ENCODE measurements around the gene CEP41.
"Not testable (repeated sequence)": the region's sequence is repeated elsewhere in the genome, so short reads cannot be mapped to it uniquely, and the experiment has no call there.

Gene CEP41

DNA sequence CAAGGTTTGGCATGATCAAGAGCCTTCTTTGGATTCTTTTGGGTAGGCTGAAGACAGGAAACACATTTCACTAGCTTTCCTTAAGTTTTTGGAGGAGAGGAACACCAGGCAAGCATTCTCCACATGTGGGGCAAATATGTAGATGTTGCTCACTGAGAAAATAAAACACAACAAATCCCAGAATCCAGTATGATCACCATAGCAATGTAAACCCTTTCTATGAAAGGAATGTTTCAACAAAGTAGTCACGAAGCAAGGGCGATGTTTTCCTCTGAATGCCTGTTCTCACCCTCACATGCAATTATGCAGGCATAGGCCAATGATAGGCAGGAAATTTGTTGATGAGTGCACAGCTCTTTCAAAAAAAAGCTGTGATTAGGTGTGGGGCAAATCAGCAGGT lies 20.5 kb upstream of the CEP41 start:
- DNase-seq (ENCODE audit: low read depth in 2 of 2) = peak; percentile 9 to 17

DNA sequence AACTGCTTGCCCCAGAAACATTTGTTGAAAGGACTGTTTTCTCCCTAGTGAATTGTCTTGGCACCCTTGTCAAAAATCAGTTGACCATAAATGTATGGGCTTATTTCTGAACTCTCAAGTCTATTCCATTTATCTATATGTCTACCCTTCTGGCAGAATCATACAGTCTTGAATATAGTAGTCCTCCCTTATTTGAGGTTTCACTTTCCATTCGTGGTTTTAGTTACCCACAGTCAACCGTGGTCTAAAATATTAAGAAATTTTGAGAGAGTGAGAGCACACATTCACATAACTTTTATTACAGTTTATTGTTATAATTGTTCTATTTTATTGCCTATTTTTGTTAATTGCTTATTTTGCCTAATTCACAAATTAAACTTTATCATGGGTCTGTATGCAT lies 17.4 kb upstream of the CEP41 start:
- DNase-seq (ENCODE audit: low read depth in 2 of 2) = no peak

DNA sequence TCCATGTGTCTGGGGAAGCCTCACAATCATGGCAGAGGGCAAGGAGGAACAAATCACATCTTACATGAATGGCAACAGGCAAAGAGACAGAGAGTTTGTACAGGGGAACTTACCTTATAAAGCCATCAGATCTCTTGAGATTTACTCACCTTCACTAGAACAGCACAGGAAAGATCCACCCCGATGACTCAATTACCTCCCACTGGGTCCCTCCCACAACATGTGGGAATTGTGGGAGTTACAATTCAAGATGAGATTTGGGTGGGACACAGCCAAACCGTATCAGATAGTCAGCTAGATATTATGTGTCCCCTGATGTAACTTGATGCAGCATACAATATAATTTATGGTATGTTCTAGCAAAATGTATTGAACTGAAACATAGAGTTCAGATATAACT lies 14.1 kb upstream of the CEP41 start:
- DNase-seq (ENCODE audit: low read depth in 2 of 2) = no peak

DNA sequence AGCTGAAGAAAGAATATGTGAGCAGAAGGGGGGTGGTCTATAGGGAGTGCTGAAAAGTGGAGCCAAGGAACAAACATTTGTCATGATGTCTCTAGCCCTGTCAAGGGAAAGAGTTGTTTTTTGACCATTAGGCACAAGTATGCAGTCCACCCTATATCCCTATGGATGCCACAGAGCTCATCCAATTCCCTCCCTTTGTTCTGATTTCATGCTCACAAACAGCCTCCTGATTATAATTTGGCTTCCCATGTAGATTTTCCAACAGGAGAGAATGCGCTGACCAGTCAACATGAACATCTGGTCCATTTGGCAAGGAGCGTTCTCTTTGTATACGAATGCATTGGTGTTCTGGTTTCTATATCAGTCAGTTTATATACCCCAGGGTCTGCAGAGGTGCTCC lies 12.1 kb upstream of the CEP41 start:
- DNase-seq (ENCODE audit: low read depth in 2 of 2) = no peak

DNA sequence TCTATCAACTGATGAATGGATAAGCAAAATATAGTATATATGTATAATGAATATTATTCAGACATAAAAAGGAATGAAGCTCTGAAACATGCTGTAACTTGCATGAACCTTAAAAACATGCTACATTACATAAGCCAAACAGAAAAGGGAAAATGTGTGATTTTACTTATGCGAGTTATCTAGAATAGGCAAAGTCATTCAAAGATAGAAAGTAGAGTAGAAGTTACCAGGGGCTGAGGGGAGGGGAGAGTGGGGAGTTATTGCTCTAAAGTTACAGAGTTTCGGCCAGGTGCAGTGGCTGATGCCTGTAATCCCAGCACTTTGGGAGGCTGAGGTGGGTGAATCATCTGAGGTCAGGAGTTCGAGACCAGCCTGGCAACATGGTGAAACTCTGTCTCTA lies 10.5 kb upstream of the CEP41 start:
- DNase-seq (ENCODE audit: low read depth in 2 of 2) = not testable (repeated sequence)

DNA sequence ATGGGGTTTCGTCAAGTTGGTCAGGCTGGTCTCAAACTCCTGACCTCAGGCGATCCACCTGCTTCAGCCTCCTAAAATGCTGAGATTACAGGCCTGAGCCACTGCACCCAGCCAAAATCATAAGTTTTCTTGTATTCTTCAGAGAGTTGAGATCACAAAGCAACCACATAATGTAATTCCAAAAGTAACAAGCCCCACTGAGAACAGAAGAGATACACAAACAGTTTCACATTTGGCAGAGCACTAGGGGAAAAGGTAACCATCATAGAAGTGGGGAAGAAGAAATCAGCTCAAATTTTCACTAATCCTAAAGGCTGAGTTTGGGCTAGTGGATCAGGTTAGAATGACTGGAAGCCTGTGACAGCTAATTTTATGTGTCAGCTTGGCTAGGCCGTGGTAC lies 5.4 kb upstream of the CEP41 start:
- DNase-seq (ENCODE audit: low read depth in 2 of 2) = no peak

DNA sequence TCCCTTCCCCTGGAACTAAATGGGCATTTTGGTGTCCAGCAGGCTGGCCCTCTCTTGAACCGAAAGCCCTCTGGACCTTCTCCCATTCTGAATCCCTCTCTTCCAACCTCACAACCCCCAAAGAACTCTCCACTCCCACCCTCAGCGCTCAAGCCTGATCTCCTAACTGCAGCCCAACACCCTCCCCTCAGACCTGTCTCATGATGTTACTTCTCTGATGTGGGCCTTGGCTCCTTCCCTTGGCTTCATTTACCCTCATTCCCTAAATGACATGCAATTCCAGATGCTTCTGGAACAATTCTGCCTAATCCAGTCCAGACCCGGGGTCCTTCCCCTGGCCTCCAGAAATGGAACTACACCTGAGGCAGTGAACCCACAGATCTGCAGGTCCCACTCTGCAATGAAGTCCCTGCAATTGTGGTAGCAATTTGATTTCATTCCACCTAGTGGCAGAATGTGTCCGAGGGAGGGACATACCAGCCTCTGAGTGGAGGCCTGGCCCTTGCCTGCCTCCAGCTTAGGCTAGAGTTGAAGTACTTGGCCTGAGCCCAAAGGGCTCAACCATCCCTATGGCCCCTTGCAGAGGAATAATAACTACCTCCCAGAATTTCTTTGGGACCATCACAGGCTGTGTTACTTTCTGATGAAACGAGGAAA lies 4.1 kb upstream of the CEP41 start:
- no peak for DNase-seq (ENCODE audit: low read depth in 2 of 2)

DNA sequence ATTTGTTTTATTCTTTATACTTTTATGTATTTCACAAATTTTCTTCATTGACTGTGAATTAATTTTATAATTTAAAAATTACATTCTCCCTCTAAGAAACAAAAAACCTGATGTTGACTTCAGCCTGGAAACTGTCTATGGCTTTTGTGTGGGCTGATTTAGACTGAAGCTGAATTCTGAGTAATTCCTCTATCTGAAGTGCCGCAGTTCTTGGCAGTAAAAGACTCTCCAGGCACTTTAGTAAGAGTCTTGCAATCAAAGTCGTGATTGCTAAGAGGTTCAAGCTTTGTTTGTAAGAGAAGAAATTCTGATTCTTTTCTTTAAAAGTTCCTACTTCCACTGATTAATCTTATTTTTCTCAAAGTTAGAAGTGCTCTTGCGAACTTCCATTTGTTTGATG lies 3.4 kb upstream of the CEP41 start:
- DNase-seq (ENCODE audit: low read depth in 2 of 2) = peak in 1 of 2 experiments; percentile 20

DNA sequence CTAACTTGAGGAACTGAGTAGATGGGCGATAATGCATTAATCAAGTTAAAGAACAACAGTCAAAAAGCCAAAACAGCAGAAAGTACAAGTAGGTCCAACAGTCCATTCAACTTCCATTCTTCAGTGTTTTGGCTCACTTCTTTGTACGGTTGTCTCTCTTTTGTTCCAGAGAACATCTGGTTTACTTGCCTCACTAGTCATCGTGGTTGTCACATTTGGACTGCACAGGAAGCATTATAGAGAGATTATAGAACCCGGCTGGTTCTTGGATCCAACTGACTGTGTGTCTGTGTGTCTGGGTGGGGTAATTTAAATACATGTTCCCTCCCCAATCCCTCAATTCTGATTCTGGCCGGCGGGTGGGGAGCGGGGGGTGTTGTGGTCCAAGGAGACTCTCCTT lies 1.8 kb upstream of the CEP41 start:
- DNase-seq (ENCODE audit: low read depth in 2 of 2) = no peak

DNA sequence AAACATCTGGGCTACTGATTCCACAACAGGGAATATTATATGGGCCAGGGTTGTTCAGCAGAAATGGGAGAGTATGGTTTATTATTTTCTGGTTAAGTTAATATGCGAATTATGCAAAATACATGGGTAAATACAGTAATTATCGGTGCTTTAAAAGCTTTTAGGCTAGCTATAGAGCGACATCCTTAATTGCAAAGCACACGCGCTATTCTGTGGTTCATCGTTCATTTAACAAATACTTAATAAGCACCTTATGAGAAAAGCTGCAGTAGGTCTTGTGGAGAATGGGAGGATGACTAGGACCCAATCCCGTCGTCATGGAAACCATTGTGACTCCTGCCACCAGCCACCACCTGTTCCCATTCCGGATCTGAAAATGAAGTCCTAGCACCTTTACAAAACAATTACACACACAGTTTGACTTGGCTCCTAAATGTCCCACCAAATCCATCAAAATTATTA lies 623 bp upstream of the CEP41 start:
- no peak for DNase-seq (ENCODE audit: low read depth in 2 of 2)

DNA sequence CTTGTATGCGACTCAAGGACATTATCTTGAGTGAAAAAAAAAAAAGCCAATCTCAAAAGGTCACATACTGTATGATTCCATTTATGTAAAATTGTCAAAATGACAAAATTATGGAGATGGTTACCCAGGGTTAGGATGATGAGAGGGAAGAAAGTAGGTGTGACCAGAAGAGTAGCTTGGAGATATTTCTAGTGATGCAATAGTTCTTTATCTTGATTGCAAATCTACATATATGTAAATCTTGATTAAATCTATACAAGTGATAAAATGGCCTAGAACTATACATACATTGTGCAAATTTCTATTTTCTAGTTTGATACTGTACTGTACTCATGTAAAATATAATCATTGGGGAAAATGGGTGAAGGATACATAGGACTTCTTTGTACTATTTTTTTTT lies 4.6 kb downstream of the CEP41 start:
- no peak for DNase-seq (ENCODE audit: low read depth in 2 of 2)

DNA sequence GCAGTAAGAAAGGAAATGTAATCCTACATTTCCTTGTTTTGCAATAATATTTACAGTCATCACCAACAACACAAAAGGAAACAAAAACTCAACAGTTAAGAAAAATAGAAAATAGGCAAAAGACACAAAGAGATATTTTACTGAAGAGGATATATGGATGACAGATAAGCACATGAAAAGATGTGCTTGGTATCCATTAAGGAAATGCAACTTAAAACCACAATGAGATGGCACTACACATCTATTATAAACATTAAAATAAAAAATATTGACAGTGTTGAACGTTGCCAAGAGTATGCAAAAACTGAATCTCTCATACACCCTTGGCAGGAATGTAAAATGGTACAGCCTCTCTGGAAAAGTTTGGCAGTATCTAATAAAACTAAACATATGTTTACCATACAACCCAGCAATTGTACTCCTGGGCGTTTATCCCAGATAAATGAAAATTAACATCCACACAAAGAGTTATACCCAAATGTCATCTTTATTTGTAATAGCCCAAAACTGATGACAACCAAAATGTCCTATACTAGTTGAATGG lies 5.4 kb downstream of the CEP41 start:
- no peak for DNase-seq (ENCODE audit: low read depth in 2 of 2)

DNA sequence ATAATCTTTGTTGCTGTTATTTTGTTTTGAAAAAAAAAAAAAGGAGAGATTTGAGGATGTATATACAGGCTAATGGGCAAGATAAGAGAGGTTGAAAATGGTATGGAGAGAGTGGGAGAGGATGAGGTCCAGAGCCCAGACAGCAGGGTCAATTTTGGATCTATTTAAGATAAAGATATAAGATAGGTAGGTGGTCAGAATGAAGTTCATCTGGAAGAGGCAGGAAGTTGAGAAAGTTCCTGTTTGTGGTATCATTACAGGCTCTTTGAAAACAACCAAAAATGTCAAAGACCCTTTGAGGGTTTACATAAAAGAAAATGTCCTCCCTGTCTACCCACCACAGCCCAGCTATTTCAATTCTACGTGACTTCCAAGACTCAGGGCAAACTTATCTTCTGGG lies 7.5 kb downstream of the CEP41 start:
- no peak for DNase-seq (ENCODE audit: low read depth in 2 of 2)

DNA sequence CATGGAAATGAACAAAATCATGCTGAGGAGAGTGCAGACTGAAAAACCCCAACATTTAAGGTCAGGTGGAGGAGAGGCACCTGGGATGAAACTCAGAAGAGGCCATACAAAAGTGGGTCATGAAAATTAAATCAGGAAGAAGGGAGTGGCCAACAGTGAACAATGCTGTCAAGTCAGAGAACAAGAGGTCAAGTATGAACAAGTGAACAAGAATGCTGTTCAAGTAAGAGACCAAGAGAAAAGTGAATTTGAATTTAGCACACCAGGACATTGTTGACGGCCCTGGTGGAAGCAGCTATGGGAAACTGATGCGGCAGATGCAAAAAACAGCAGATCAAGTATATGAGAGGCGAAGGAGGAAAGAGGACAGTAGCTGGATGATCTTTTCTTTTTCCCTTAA lies 7.9 kb downstream of the CEP41 start:
- DNase-seq (ENCODE audit: low read depth in 2 of 2) = no peak

DNA sequence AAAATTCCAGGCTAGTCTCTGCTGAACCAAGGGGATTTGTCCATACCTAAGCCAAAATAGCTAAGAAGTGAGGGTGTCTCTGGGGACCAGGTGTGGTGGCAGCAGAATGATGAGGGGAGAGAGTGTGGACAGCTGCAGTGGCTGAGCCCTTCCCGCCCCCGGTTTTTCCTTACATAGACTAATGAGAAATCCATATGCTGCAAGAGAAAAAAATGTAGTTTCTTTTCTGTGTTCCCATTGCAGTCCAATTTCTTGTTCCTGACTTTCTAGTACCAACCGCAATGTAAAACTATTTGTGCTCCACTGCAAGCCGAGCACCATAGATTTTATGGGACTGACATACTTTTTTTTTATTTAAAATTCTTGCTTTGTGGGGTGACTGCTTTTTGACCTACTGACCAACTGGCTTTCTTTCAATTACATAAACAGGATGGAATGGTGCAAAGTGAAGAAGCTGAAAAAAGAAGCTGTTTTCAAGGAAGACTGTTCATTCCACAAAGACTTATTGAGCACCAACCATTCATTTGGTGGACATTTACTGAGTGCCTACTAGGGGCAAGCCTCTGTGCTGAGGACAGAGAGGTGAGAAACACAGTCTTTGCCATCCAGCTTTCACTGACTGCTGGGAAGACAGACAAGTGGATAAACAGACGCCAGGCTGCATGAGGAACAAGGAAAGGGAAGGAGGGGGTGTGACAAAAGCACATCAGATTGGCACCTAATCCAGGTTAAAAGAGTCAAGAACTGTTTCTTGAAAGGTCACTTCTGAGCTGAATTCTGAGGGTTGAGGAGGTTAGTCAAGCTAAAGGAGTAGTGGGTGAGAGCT lies 9.8 kb downstream of the CEP41 start:
- peak; percentile 91 to 94 for DNase-seq (ENCODE audit: low read depth in 2 of 2)

DNA sequence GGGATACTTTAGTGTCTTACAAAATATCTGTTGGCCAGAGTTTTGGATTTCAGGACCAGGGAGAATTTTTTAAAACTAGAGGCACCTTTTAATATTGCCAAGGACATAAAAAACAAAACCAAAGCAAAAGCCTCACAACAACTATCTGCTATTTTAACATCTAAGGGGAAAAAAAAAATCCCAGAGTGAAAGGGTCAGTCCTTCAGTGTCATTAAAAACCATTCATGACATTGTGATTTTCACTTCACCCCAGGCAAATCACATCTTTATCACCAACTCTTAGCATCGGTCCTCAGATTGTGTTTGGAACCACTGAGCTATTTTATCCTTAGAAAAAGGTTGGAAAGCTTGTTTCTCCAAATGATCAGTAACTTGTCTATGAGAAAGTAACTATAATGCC lies 10.7 kb downstream of the CEP41 start:
- no peak for DNase-seq (ENCODE audit: low read depth in 2 of 2)

DNA sequence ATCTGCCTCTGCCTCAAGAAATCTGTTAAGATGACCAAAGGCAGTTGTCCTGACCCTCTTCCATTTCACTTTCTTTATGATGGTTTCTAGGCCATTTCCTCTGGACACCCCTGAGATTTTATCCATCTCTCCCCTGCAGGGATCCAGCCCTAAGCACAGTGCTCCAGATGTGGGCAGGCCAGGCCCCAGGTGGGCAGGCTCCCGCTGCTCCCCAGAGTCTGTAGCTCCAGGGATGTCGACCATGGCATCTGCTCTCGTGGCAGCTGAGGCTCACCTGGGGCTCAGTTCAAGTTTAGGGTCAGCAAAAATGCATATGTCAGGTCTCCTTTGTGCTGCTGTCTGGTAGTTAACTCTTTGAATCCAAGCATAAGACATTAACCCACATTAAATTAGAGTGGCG lies 11.8 kb downstream of the CEP41 start:
- no peak for DNase-seq (ENCODE audit: low read depth in 2 of 2)

DNA sequence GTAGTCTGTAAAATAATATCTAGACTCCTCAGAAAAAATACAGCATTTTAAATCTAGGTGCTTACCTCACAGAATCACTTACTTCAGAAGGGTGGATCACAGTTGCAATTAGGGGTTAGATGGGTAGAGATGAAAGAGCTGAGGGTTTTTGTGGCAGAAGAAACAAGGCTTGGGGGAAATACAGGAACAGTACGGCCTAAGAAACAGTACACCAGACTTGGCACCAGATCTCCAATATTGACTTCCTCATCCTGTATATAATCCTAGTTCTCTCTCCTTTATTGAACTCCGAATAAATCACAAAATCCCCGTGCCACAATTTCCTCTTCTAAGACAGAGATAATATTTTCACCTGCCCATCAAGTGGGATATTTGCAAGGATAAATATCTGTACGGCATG lies 14.3 kb downstream of the CEP41 start:
- no peak for DNase-seq (ENCODE audit: low read depth in 2 of 2)

DNA sequence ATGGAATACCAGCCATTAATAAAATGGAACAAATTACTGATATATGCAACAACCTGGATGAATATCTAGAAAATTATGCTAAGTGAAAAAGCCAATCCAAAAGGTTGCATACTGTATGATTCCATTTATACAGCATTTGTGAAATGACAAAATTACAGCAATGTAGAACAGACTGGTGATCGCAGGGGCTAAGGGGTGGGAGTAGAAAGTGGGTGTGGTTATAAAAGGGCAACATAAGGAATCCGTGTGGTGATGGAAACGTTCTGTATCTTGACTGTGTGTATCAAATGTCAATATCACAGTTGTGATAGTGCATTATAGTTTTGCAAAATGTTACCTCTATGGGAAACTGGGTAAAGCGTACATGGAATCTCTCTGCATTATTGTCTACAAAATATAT lies 15.0 kb downstream of the CEP41 start:
- DNase-seq (ENCODE audit: low read depth in 2 of 2) = no peak

DNA sequence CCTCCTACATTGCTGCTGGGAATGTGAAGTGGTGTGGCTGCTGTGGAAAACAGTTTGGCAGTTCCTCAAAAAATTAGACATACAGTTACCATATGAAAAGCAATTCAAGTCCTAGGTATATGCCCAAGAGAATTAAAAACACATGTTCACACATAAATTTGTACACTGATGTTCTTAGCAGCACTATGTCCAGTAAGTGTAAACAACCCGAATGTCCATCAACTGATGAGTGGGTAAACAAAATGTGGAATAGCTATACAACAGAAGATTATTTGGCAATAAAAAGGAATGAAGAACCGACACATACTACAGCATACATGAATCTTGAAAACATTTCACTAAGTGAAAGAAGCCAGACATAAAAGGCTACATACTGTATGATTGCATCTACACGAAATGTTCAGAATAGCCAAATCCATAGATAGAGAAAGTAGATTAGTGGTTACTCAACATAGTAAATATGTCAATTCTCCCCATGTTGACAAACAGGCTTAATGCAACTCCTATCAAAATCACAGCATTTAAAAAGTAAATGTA lies 17.2 kb downstream of the CEP41 start:
- no peak for DNase-seq (ENCODE audit: low read depth in 2 of 2)

DNA sequence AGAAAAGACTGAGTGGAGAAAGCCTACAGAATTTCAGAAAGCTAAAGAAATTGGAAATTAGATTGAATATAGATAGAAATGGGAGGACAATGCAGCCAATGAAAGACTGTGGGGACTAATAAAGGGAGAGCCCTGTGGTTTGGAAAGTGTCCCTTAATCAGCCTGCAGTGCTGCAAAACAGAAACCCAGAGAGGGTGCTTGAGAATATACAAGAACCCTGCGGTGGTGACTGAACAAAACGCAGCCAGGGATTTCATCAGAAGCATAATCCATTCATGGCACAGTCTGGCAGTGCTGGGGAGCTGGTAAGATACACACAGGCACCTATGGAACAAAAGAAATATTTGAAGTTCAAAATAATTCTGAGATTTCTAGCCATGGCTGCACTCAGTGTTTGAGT lies 19.1 kb downstream of the CEP41 start:
- DNase-seq (ENCODE audit: low read depth in 2 of 2) = no peak

DNA sequence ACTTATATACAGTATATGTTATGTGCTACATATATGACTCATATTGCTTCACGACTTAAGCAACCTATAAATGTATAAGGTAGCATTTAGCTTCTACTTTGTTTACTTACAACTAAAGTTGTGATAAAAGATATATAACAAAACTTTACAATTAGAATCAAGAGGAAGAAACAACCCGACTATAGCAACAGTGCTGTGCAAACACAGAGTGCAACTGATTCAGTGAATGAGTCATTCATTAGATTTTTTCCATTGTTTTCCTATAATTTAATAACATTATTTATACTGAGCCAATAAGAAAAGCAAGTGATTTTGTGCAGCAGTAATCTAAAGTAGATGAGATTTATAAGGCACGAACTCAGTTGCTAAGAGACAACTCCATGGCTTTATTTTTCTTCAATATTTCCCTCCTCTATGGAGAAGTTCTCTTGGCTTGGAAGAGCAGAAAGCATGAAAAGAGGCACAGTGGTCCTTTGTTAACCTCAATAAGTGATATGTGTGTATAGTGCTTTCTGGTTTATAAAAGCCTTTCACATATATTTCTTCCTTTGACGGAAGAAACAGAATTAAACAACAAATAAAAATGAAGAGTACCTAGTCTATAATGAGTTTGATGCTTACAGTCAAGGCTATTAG lies 19.8 kb downstream of the CEP41 start:
- DNase-seq (ENCODE audit: low read depth in 2 of 2) = no peak

All from fibroblast of skin of left biceps (primary cell).